ENCODE data around the gene DTL. TPM values are rescaled to one million over a fixed set of nuclear protein-coding genes. Genes with fewer than 3 reads are reported as not detected.

DTL gene
- total and polyA plus RNA-seq, 2 of the 13 experiments (the other 11 are each of a cell fraction or from before 2014, with no cell fraction given), result 10.4 to 32.8 TPM

GRCh38 chr1:212030936-212031528, 4.5 kb upstream of the DTL start (continued):
- no peak for TF ChIP-seq ZNF136 (CRISPR knock-in tag; IDR thresholded peaks at IDR 0.05; ENCODE audit: low read depth)
- no peak for TF ChIP-seq SKIL (CRISPR knock-in tag; IDR thresholded peaks at IDR 0.05; ENCODE audit: borderline replicate concordance)
- TF ChIP-seq ARNT (IDR thresholded peaks at IDR 0.05), result no peak
- no peak for TF ChIP-seq GLI4 (CRISPR knock-in tag; IDR thresholded peaks at IDR 0.05; ENCODE audit: borderline replicate concordance)
- no peak for TF ChIP-seq PHF21A (CRISPR knock-in tag; IDR thresholded peaks at IDR 0.05)
- peak; percentile 17; the same call in 1 of the 2 replicates for TF ChIP-seq ATF2 (CRISPR knock-in tag; IDR thresholded peaks at IDR 0.05)
- no peak for TF ChIP-seq ZEB1 (IDR thresholded peaks at IDR 0.05; ENCODE audit: insufficient replicate concordance, low read depth)
- no peak for TF ChIP-seq CHCHD3 (CRISPR knock-in tag; IDR thresholded peaks at IDR 0.05)
- no peak for TF ChIP-seq ERF (CRISPR knock-in tag; IDR thresholded peaks at IDR 0.05)
- no peak for TF ChIP-seq STAT5B (CRISPR knock-in tag; IDR thresholded peaks at IDR 0.05)
- TF ChIP-seq SMYD3 (CRISPR knock-in tag; IDR thresholded peaks at IDR 0.05), result no peak
- no peak for TF ChIP-seq ZNF598 (CRISPR knock-in tag; IDR thresholded peaks at IDR 0.05; ENCODE audit: borderline replicate concordance)
- no peak for TF ChIP-seq ZNF839 (CRISPR knock-in tag; IDR thresholded peaks at IDR 0.05; ENCODE audit: borderline replicate concordance)
- peak; percentile 96 for TF ChIP-seq ATF3 (CRISPR knock-in tag; IDR thresholded peaks at IDR 0.05)
- TF ChIP-seq ZNF782 (CRISPR knock-in tag; IDR thresholded peaks at IDR 0.05; ENCODE audit: borderline replicate concordance), result no peak
- TF ChIP-seq HNF4A (CRISPR knock-in tag; IDR thresholded peaks at IDR 0.05), result no peak
- TF ChIP-seq ZBTB37 (CRISPR knock-in tag; IDR thresholded peaks at IDR 0.05), result no peak
- TF ChIP-seq CHD2 (IDR thresholded peaks at IDR 0.05; ENCODE audit: low read depth, low read length), result no peak
- TF ChIP-seq E2F1 (CRISPR knock-in tag; IDR thresholded peaks at IDR 0.05), result no peak
- no peak for TF ChIP-seq ZNF792 (CRISPR knock-in tag; IDR thresholded peaks at IDR 0.05)
- no peak for TF ChIP-seq POLR2AphosphoS2 (IDR thresholded peaks at IDR 0.05; ENCODE audit: low read depth, low read length)
- TF ChIP-seq SAP130 (CRISPR knock-in tag; IDR thresholded peaks at IDR 0.05; ENCODE audit: low read depth), result peak; percentile 80
- no peak for TF ChIP-seq ATF5 (CRISPR knock-in tag; IDR thresholded peaks at IDR 0.05; ENCODE audit: low read depth)
- no peak for TF ChIP-seq NR2F1 (CRISPR knock-in tag; IDR thresholded peaks at IDR 0.05)
- TF ChIP-seq ZC3H4 (CRISPR knock-in tag; IDR thresholded peaks at IDR 0.05; ENCODE audit: borderline replicate concordance), result no peak

All from HepG2 (cell line).